Measurements from ENCODE around the gene COL5A1.

GRCh38 chr9:134593286-134594077 lies 48.1 kb upstream of the COL5A1 start:
- no peak for TF ChIP-seq EZH2 (IDR thresholded peaks at IDR 0.05; ENCODE audit: insufficient read depth, poor library complexity, severe bottlenecking)
- no peak for TF ChIP-seq EZH2phosphoT487 (IDR thresholded peaks at IDR 0.05; ENCODE audit: insufficient read depth, low read depth)
